Measurements from ENCODE around the gene ST3GAL6. TPM values are rescaled to one million over a fixed set of nuclear protein-coding genes. Genes with fewer than 3 reads are reported as not detected.

ST3GAL6 gene
- total and polyA plus RNA-seq, 9 of the 15 experiments (the other 6 are each of a cell fraction or from before 2014, with no cell fraction given) = 0.14 TPM; not detected in 8

- Histone ChIP-seq H4K20me1 (replicated peaks; ENCODE audit: control insufficient read depth, insufficient read depth, low read length) (no peaks in the 10 kb centered on the region), H3K79me2 (ENCODE audit: control insufficient read depth, insufficient read depth, low read length) (no peaks in the 10 kb centered on the region), H3K4me2 (ENCODE audit: insufficient read depth, low read length) (no peak overlapping the region), H3K9me1 (ENCODE audit: control insufficient read depth, insufficient read depth, low read length) (no peaks in the 10 kb centered on the region), H3K27ac (ENCODE audit: extremely low read depth, low read depth, low read length) (no peak overlapping the region), H3K9me3 (replicated peaks; ENCODE audit: control insufficient read depth, insufficient read depth, low read depth, low read length) (no peaks in the 10 kb centered on the region), H3K27me3 (ENCODE audit: control insufficient read depth in 2 of 2, insufficient read depth in 2 of 2, low read length in 2 of 2) (peaks cover 9 to 15% of the 10 kb centered on the region in 2 experiments; a peak in 4 of 5 replicates), H2AFZ (ENCODE audit: low read depth, low read length) (no peak overlapping the region), H3K36me3 (ENCODE audit: control insufficient read depth, insufficient read depth, low read length) (no peaks in the 10 kb centered on the region), H3K4me1 (replicated peaks in 1 of 2; ENCODE audit: control insufficient read depth in 2 of 2, insufficient read depth in 2 of 2, low read length in 2 of 2) (peaks cover 0 to 11% of the 10 kb centered on the region in 2 experiments; a peak in 2 of 5 replicates), H3K9ac (ENCODE audit: insufficient read depth in 1 of 2, low read depth in 2 of 2, low read length in 2 of 2) (no peak overlapping the region), H3K4me3 (no peak overlapping the region)
- ChIA-PET CTCF (ENCODE audit: low intra/inter-chr PET ratio) (no interaction called here), POLR2A (no interaction called here)
- intact Hi-C loops (cut with micrococcal nuclease) (no loop called here), in situ Hi-C loops (cut with MboI) (no loop called here)
- FAIRE-seq (no peak), DNase-seq (ENCODE audit: extremely low read depth in 1 of 4, low spot score in 3 of 4) (no peak), ATAC-seq (no peak)
- BruUV-seq (replicated peaks) = no TSS peak
- WGBS (ENCODE audit: insufficient coverage, low coverage, missing lambda C conversion rate) = 8% methylated on average over 17 of the region's 19 CpGs
- no peak for TF ChIP-seq ZNF449 (CRISPR knock-in tag; IDR thresholded peaks at IDR 0.05)
- TF ChIP-seq ZBTB12 (CRISPR knock-in tag; IDR thresholded peaks at IDR 0.05) = no peak
- TF ChIP-seq ZNF717 (CRISPR knock-in tag; IDR thresholded peaks at IDR 0.05) = no peak
- TF ChIP-seq RFX5 (IDR thresholded peaks at IDR 0.05; ENCODE audit: low read depth, low read length) = no peak
- TF ChIP-seq TOE1 (IDR thresholded peaks at IDR 0.05; ENCODE audit: borderline replicate concordance) = no peak
- no peak for TF ChIP-seq TOE1 (CRISPR knock-in tag; IDR thresholded peaks at IDR 0.05; ENCODE audit: borderline replicate concordance, low read depth)
- TF ChIP-seq MTF1 (CRISPR knock-in tag; IDR thresholded peaks at IDR 0.05; ENCODE audit: borderline replicate concordance) = no peak
- no peak for TF ChIP-seq ZNF175 (CRISPR knock-in tag; IDR thresholded peaks at IDR 0.05; ENCODE audit: low read depth)
- TF ChIP-seq RHOXF2B (CRISPR knock-in tag; conservative IDR thresholded peaks at IDR 0.05) = no peak
- TF ChIP-seq NCOA2 (IDR thresholded peaks at IDR 0.05; ENCODE audit: partially characterized antibody in 2 of 2) = no peak
- TF ChIP-seq NONO (IDR thresholded peaks at IDR 0.05; ENCODE audit: low read depth in 2 of 2, low read length in 1 of 2) = no peak
- no peak for TF ChIP-seq RBM25 (IDR thresholded peaks at IDR 0.05; ENCODE audit: low read depth, low read length, severe bottlenecking)
Observed at GRCh38 chr3:98730886-98731537, 32.1 kb upstream of the ST3GAL6 start.

Data from K562 (cell line).